ENCODE measurements around the gene KANSL2.
"Not testable (repeated sequence)": the region's sequence is repeated elsewhere in the genome, so short reads cannot be mapped to it uniquely, and the experiment has no call there.

The KANSL2 gene

DNA sequence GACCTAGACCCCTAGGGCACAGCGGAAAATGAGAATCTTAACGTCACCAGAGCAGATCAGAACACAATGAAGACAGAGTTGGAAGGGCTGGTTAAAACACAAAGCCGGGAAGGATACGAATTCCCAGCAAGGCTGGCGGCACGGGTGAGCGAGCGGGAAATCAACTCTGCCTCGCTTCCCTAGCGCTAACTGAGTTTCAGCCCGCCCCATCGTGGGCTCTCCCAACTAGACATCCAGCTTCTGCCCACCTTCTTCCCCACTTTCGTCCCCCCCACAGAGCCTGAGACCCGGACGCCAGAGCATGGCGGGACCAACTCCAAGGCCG lies 34.1 kb upstream of the KANSL2 start:
- Mint-ChIP-seq H3K36me3 (ENCODE audit: low read depth) (peaks cover 40% of the 10 kb centered on the region), H3K9me3 (peaks cover 35% of the 10 kb centered on the region), H3K27ac (peak overlapping the region; percentile 99), H3K4me3 (peak overlapping the region; percentile 92), H3K27me3 (ENCODE audit: low read depth, poor library complexity) (peaks cover 10% of the 10 kb centered on the region), H3K4me1 (peaks cover 38% of the 10 kb centered on the region)
- TF ChIP-seq, protein P1, sequence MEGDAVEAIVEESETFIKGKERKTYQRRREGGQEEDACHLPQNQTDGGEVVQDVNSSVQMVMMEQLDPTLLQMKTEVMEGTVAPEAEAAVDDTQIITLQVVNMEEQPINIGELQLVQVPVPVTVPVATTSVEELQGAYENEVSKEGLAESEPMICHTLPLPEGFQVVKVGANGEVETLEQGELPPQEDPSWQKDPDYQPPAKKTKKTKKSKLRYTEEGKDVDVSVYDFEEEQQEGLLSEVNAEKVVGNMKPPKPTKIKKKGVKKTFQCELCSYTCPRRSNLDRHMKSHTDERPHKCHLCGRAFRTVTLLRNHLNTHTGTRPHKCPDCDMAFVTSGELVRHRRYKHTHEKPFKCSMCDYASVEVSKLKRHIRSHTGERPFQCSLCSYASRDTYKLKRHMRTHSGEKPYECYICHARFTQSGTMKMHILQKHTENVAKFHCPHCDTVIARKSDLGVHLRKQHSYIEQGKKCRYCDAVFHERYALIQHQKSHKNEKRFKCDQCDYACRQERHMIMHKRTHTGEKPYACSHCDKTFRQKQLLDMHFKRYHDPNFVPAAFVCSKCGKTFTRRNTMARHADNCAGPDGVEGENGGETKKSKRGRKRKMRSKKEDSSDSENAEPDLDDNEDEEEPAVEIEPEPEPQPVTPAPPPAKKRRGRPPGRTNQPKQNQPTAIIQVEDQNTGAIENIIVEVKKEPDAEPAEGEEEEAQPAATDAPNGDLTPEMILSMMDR (IDR thresholded peaks at IDR 0.05): no peak
- peak; percentile 31 for DNase-seq

DNA sequence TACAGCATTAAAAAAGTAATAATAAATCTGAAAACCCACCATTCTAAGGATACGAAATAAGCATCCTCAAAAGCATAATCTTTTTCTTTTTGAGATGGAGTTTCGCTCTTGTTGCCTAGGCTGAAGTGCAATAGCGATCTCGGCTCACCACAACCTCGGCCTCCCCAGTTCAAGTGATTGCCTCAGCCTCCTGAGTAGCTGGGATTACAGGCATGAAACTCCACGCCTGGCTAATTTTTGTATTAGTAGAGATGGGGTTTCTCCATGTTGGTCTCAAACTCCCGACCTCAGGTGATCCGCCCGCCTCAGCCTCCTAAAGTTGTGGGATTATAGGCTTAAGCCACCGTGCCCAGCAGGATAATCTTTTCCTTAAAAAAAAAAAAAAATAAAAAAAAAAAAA lies 30.2 kb upstream of the KANSL2 start:
- Mint-ChIP-seq H3K4me3 (no peak overlapping the region), H3K36me3 (ENCODE audit: low read depth) (peaks cover 58% of the 10 kb centered on the region), H3K4me1 (peaks cover 38% of the 10 kb centered on the region), H3K9me3 (peaks cover 4% of the 10 kb centered on the region), H3K27ac (no peak overlapping the region), H3K27me3 (ENCODE audit: low read depth, poor library complexity) (peaks cover 1% of the 10 kb centered on the region)
- TF ChIP-seq, protein P1 (IDR thresholded peaks at IDR 0.05): no peak
- DNase-seq: no peak

DNA sequence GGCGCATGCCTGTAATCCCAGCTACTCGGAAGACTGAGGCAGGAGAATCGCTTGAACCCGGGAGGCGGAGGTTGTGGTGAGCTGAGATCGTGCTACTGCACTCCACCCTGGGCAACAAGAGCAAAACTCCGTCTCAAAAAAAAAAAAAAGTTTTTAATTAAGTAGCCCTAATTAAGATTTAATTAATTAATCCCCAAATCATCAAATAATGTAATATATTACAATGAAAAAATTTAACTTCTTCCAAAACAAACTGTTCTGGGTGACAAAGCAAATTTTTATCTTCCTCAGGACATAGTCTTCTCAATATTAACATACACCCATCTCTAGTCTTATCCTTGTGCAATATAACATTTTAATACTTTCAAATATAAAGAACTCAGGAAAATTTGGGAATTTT lies 16.8 kb upstream of the KANSL2 start:
- H3K9me3 Mint-ChIP-seq; H3K4me1 Mint-ChIP-seq; H3K4me3 Mint-ChIP-seq; DNase-seq; H3K27ac Mint-ChIP-seq; H3K27me3 Mint-ChIP-seq (ENCODE audit: low read depth, poor library complexity): not testable (repeated sequence)
- H3K36me3 Mint-ChIP-seq (ENCODE audit: low read depth): peaks cover 76% of the 10 kb centered on the region

DNA sequence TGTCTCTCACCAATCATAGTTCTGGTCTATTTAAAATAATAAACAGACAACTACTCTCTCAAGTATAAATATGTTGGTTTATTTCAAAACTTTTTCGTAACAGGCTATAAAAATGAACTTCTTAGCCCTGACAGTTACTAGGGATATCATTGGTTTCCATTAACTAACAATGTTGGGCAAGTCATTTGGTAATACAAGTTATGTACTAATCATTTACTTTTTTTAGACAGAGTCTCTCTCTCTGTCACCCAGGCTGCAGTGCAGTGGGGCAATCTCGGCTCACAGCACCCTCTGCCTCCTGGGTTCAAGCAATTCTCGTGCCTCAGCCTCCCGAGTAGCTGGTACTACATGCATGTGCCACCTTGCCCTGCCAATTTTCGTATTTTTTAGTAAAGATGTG lies 14.6 kb upstream of the KANSL2 start:
- H3K27me3 Mint-ChIP-seq (ENCODE audit: low read depth, poor library complexity): no peaks in the 10 kb centered on the region
- TF ChIP-seq, protein P1 (IDR thresholded peaks at IDR 0.05): no peak
- DNase-seq: no peak
- no peak overlapping the region for H3K27ac Mint-ChIP-seq
- peaks cover 71% of the 10 kb centered on the region for H3K36me3 Mint-ChIP-seq (ENCODE audit: low read depth)
- H3K9me3 Mint-ChIP-seq: no peaks in the 10 kb centered on the region
- H3K4me1 Mint-ChIP-seq: no peaks in the 10 kb centered on the region
- H3K4me3 Mint-ChIP-seq: no peak overlapping the region

DNA sequence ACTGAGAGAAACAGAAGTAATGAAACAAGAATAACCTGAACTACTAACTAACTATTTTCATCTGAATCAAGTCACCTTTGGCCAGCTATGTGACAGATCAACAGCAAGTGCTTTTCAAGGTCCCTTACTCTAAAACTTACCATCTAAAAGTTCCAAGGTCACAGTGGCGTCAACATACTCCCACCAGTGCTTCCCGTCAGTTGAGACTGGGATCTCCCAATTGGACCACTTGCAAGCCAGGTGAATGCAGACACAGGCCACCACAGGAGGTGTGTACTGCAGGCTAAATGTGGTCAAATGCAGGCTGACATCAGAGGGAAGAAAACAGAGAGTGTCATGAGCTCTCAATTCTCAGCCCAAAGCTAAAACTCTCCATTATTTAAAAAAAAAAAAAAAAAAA lies 13.8 kb upstream of the KANSL2 start:
- no peak overlapping the region for H3K27ac Mint-ChIP-seq
- H3K4me3 Mint-ChIP-seq: no peak overlapping the region
- no peaks in the 10 kb centered on the region for H3K9me3 Mint-ChIP-seq
- H3K36me3 Mint-ChIP-seq (ENCODE audit: low read depth): peaks cover 67% of the 10 kb centered on the region
- TF ChIP-seq, protein P1 (IDR thresholded peaks at IDR 0.05): no peak
- DNase-seq: no peak
- H3K27me3 Mint-ChIP-seq (ENCODE audit: low read depth, poor library complexity): no peaks in the 10 kb centered on the region
- H3K4me1 Mint-ChIP-seq: no peaks in the 10 kb centered on the region

DNA sequence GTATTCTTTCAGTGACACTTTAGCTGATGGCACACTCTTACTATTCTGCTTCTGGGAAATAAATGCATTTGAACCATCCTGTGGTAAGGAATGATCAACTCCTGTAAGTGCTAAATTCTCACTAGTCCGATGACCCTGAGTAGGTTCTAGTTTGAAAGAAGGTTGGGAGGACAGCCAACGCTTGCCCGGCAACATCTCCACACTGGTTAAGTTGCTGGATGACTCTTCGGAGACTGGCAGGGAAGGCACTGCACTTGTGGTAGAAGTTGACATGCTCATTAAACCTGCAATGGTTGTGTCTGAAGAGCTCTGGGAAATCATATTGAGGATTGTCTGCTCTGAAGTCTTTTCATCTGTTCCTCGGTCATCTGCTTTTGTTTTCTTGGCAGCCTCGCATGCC lies 12.0 kb upstream of the KANSL2 start:
- Mint-ChIP-seq H3K27me3 (ENCODE audit: low read depth, poor library complexity) (no peaks in the 10 kb centered on the region), H3K9me3 (no peaks in the 10 kb centered on the region), H3K4me1 (no peaks in the 10 kb centered on the region), H3K36me3 (ENCODE audit: low read depth) (peaks cover 55% of the 10 kb centered on the region), H3K27ac (no peak overlapping the region), H3K4me3 (no peak overlapping the region)
- TF ChIP-seq, protein P1 (IDR thresholded peaks at IDR 0.05): no peak
- no peak for DNase-seq

Measured in nephron progenitor cell (in vitro differentiated cells).